Measurements from ENCODE around the gene XRN2.

XRN2 gene

GRCh38 chr20:21302664-21303060 is 469 bp upstream of the XRN2 start:
- DNase-seq = no peak

GRCh38 chr20:21303872-21304586 is 898 bp downstream of the XRN2 start:
- DNase-seq = no peak

DNA sequence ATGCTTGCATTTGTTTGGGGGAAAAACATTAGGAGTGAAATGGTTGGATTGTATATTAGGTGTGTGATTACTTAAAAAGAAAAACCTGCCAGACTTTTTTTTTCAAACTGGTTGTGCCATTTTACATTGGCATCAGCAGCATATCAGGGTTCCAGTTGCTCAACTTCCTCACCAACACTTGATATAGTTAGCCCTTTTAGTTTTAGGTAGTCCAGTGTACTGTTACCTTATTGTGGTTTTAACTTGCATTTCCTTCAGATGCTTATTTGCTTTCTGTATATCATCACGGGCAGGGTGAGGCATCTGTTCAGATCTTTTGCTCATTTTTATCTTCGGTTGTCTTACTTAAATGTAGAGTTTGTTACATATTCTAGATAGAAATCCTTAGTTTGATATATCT is 5.2 kb downstream of the XRN2 start:
- no peak for DNase-seq

- no peak for DNase-seq
These were observed 6.7 kb downstream of the XRN2 start for GRCh38 chr20:21309678-21310467.

DNA sequence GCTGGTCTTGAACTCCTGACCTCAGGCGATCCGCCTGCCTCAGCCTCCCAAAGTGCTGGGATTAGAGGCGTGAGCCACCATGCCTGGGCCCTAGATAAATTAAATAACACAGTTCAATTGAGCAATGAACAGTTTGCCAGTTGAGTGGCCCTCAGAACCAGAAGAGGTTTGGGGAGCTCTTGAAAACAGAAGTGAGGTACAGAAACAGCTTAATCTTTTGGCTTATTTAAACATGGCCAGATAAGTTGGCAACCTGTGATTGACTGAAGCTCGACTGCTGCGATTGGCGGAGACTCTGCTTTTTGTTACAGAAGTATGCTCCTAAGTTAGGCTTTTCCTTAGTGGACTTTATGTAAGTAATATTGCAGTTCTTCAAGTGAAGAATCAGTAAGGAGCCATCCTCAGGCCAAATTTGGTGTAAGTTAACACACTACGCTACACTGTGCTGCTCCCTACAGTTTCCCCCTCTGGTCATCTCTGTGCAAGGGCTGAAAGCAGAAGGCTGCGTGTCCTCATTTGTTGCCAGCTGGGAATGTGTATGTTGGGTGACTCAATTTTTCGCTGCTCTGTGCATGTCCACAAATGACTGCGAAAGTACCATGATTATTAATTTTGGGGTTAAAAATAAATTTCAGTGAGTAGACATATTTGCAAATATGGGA is 9.8 kb downstream of the XRN2 start:
- DNase-seq = no peak

- DNase-seq = no peak
These were observed 12.0 kb downstream of the XRN2 start for GRCh38 chr20:21315138-21315537.

- DNase-seq = no peak
These were observed 19.1 kb downstream of the XRN2 start for GRCh38 chr20:21322083-21322710.

DNA sequence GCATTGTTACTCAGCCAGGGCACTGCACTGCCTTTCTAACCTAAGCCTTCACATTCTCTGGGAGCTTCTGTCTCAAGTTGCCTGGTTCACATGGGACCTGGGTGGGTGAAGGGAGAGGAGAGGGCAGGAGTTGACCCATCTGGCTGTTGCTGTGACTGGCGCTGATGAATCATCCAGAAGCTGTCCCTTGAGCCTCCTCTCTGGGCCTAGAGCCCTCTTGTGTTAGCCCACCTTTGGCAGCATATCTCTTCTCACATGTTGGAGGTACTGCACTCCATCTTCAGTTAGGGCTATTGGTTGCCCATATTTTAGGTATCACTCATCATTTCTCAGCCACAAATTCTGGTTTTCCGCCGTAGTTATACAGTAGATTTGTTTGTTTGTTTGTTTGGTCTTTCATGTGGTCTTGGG is 19.8 kb downstream of the XRN2 start:
- DNase-seq = no peak

- DNase-seq = no peak
These were observed 20.5 kb downstream of the XRN2 start for GRCh38 chr20:21323640-21324039.

DNA sequence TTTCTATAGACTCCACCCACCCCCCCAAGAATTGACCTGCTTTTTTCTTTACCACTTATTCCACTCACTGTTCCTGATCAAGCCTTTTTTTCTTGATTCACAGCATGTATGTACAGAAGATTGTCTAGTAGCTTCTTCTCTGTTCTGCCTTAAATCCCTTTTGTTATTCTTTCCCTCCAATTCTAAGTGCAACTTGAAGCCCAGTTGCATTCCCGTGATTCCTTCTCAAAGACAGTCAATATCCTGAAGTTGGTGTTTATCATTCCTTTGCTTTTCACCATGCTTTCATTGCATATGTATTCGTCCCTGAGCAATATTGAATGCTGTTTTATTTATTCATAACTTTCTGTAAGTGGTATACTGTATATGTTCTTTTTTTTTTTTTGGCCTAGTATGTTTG is 21.0 kb downstream of the XRN2 start:
- no peak for DNase-seq

DNA sequence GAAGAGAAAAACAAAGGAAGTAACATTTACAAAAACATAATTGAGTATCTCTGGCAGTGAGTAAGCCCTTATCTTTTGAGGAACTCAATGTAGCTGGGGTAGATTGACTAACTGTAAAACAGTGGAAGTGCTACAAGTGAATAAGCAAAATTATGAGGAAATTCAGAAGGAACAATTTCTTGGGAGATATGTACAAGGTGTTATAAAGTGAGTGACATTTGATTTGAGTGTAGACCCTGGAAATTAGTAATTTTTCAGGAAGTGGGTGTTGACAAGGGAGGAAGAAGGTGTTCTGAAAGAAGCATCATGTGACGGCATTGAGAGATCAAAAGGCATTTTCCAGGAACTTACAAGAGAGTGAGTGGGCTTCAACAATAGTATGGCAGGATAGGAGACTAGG is 22.2 kb downstream of the XRN2 start:
- no peak for DNase-seq

DNA sequence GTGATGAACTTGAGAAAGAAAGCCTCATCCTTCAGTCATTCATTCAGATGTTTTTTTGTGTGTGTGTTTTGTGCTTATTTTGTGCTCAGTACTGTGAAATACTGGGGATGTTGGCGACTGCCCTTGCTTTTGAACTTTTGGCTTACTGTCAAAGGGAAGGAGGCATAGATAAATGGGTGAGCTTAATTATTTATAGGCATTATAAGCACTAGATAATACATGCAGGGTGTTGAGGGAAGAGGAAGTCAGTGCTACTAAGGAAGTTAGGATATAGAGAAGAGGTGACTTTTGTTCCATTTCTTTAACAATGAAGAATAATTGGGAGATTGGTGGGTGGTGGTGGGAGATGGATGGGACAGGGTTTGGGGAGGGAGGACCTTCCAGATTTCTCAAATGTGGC is 23.6 kb downstream of the XRN2 start:
- no peak for DNase-seq

DNA sequence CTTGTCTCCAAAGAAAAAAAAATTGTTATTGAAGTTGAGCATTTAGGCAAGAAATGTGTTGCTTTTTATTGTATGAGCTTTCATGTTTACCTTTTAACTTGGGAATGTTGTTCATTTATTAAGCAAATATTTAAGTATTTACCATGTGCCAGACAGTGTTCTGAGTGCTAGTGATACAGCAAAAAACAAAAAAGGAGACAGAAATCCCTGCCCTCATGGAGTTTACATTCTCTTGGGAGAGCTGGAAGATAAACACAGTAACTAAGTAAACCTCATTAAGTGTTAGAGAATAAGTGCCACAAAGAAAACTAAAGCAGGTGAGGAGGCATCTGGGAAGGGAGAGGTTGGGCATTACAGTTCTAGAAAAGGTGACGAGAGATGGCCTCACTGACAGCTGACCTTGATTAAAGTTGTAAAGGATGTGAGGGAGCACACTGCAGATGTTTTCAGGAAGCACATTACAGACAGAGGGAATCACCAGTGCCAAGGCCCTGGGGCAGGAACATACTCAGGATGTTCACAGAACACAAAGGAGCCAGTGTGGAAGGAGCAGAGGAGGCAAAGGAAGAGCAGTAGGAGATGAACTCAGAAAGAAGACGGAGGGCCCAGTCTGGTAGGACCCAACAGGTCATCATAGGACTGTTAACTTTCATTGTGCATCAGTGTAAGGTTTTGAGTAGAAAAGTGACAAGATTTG is 33.5 kb downstream of the XRN2 start:
- DNase-seq = no peak

DNA sequence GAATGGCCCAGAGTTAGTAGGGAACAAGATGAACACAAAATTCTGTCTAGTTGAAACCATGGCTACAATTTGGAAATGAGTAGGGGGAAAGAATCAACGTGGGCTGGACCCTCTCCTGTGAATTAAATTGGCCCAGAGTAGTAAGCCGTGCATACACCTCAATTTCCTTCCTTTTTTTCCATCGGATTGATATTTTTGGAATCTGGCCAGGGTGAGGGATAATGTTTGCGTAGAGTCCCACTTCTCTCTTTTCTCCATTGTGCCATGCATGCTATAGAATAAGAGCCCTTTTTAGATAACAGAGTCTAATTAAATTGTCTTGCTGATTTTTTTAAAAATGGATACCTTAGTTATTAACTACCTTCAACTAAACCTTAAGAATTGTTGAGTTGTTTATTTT is 35.2 kb downstream of the XRN2 start:
- no peak for DNase-seq

DNA sequence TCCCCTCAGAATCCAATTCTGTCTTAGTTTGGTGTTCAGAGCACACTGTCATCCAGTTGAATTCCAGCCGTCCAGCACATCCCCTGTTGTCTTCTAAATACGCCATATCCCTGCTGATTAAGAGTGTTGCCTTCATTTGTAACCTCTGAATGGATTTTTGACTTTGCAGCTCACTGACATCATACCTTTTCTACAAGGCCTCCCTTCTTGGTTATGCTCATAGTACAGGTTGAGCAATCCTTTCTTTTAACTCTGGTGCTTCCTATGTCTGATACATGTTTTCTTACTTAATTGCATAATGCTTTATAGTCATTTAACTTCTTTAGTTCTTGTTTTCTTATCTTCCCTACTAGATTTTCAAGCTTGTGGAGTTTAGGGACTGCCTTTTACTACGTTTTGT is 36.4 kb downstream of the XRN2 start:
- no peak for DNase-seq

DNA sequence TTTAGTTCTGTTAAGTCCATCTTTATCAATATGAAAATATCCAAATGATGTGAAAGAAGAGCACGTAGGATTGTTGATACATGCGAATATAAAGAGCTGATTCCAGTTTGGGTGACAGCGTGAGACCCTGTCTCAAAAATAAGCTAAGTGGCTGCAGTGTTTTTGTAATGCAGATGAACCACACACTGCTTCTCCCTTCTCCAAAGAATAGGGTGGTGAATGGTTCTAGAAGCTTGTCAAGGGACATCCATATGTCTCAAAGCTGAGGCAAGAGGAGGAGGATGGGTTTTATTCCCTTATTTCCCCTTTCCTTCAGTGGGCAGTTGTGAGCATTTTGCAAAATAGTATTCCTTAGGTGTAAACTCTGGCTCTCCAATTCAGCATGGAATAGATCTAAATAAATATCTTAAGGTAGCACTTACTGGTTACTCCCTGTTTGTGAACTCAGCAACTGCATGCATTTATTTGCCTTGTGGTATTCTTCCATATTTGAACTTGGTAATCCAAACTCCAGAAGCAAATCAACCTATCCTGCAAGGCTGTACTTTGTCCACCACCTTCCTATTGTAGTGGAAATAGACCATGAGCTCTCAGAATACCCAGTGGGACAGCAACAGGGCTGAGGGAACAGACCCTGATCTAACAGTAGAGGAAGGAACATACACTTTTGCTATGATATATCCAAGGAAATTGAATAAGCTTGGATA is 38.0 kb downstream of the XRN2 start:
- no peak for DNase-seq

GRCh38 chr20:21342656-21343345 is 39.7 kb downstream of the XRN2 start:
- no peak for DNase-seq

DNA sequence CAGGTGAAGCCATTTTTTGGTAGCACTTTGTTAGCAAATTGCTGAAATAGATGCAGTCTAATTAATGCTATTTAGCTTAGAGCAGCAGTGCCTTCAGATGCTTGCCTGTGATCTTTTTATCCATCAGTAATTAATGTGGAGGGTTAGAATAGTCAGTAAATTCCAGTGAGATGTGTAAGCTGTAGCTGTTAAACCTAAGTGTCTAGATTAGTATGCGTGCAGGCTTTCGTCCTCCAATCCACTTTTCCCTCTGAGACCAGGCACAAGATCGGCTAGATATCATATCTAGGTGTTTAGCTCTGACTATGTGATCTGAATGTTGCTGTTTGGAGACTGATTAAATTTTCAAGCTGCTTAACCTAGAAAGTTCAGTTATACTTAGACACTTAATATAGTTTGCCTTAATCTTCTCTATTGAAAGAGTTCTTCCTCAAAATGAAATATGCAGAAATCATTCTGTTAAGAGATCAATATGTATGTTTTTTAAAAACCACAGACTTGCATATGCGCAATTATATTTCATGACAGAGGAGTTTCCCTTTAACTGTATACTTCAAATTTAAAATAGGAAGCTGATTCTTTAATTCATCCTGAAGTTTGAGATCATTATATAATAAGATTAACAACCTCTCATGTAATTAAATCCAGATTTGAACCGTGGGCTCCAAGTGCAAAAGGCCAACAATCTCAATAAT is 41.2 kb downstream of the XRN2 start:
- no peak for DNase-seq

DNA sequence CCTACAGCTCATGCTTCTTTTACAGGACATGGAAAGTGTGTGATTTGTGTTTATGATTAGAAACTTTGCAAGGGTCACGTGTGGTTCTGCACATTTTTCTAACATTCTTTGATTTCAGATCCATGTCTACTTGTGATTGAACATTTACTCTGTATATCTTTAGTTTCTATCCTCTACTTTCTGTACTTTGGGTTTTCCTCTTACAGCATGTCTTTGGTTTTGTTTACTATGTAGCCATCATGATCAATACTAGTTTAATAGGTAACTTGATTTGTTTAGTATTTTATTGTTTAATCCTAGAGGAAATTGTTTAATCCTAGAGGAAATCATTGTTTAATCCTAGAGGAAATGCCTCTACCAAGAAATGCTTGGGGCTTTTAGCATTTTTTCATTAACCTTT is 41.8 kb downstream of the XRN2 start:
- DNase-seq = no peak

DNA sequence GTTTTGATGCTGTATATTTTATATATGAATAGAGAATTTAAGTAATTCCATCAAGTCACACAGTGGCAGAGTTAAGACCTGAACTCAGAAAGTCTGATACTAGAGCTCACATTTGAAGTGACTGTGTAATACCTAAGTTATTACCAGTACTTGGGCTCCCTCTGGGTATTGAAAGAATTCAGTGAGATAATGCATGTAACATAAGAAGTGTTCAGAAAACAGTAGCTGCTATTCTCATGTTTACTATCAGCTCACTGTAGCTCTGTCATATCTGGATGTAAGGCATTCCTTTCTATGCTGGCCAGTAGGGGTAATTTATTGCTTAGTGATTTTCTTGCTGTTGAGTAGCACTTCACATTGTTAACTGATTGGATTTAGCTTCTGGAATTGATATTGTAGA is 49.6 kb downstream of the XRN2 start:
- DNase-seq = no peak

DNA sequence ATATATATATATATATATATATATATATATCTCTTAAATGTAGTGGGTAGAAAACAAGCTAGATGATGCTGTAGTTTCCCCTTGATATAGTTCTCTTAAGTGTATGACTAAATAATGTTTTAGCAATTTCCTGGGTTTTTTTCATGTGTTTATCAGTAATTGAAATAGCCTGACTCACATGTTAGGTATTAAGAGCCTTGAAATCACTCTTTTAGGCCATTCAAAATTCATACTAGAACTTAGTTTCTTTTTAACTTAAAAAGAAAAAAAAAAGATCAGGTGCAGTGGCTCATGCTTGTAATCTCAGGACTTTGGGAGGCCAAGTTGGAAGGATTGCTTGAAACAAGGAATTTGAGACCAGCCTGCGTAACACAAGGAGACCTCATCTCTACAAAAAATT is 50.1 kb downstream of the XRN2 start:
- no peak for DNase-seq

Data from GOT3 (cell line).